Esophagus squamous epithelium (tissue), 4 donors: ENCODE results near the gene CLK1.

ENCODE experiments used
- CTCF ChIP-seq, 6 experiments: fragments of 450-650 bp in 4 of 6; fragments of 200-600 bp in 2 of 6; sonication (generic) in 2 of 6; IDR thresholded peaks; one replicate each; pipeline ENCODE4 v1.5.1; 2016 to 2019; ENCODE audit warnings: antibody characterized with exemption in 6 of 6, mild to moderate bottlenecking in 4 of 6, moderate library complexity in 4 of 6
- POLR2A ChIP-seq, 4 donors: fragments of 450-650 bp; IDR thresholded peaks; one replicate each; pipeline ENCODE4 v1.6.1; 2017; ENCODE audit warnings: antibody characterized with exemption in 4 of 4, mild to moderate bottlenecking in 4 of 4, moderate library complexity in 3 of 4

- no peak for TF ChIP-seq CTCF (IDR thresholded peaks at IDR 0.05)
- no peak for TF ChIP-seq POLR2A (IDR thresholded peaks at IDR 0.05)
Measured at GRCh38 chr2:200834701-200835100, 29.8 kb downstream of the CLK1 start.
